GM13976 (cell line): ENCODE data around the gene RDH8.

Experiments
- DNase-seq: peaks from one replicate; pipeline ENCODE4 v3.0.0; 2012; ENCODE audit warnings: low spot score
- in situ Hi-C: fragments of 300-500 bp; cut with MboI; formaldehyde crosslinking; loops from one replicate; pipeline ENCODE4 v1.12.0; 2022; ENCODE audit warnings: low sequenced_read_pairs, mixed read lengths, inconsistent platforms; ENCODE audit not compliant: unreplicated experiment
- TF ChIP-seq, protein P1 (sequence below): IDR thresholded peaks from 2 replicates; pipeline ENCODE4 v1.5.1; 2012; ENCODE audit warnings: borderline replicate concordance, mild to moderate bottlenecking; ENCODE audit not compliant: insufficient read depth; ENCODE audit errors: extremely low read depth, missing control alignments, control extremely low read depth

Gene RDH8, protein sequence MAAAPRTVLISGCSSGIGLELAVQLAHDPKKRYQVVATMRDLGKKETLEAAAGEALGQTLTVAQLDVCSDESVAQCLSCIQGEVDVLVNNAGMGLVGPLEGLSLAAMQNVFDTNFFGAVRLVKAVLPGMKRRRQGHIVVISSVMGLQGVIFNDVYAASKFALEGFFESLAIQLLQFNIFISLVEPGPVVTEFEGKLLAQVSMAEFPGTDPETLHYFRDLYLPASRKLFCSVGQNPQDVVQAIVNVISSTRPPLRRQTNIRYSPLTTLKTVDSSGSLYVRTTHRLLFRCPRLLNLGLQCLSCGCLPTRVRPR

DNA sequence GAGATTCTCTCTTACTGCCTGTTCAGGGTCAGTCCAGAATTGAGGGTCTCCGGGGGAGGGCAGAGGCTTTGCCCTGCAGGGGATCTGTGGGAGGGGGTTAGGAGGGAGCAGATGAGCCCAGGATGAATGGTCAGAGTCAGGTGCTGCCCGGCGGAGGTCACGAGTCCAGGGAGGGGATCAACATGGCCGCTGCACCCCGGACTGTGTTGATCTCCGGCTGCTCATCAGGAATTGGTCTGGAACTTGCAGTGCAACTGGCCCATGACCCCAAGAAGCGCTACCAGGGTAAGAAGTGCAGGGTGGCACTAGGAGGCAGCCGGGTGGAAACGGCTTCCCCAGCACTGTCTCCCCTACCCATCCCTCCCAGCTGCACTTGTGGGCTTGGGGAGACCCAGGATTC is at the start of gene RDH8:
Gene RDH8, plus strand, starts transcription at position 168 of the 400 bp plus-strand sequence. Its CDS starts 15 bp downstream, at position 183.
- in situ Hi-C loops, result no loop called here
- TF ChIP-seq, protein P1, sequence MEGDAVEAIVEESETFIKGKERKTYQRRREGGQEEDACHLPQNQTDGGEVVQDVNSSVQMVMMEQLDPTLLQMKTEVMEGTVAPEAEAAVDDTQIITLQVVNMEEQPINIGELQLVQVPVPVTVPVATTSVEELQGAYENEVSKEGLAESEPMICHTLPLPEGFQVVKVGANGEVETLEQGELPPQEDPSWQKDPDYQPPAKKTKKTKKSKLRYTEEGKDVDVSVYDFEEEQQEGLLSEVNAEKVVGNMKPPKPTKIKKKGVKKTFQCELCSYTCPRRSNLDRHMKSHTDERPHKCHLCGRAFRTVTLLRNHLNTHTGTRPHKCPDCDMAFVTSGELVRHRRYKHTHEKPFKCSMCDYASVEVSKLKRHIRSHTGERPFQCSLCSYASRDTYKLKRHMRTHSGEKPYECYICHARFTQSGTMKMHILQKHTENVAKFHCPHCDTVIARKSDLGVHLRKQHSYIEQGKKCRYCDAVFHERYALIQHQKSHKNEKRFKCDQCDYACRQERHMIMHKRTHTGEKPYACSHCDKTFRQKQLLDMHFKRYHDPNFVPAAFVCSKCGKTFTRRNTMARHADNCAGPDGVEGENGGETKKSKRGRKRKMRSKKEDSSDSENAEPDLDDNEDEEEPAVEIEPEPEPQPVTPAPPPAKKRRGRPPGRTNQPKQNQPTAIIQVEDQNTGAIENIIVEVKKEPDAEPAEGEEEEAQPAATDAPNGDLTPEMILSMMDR, result no peak
- DNase-seq, result no peak

DNA sequence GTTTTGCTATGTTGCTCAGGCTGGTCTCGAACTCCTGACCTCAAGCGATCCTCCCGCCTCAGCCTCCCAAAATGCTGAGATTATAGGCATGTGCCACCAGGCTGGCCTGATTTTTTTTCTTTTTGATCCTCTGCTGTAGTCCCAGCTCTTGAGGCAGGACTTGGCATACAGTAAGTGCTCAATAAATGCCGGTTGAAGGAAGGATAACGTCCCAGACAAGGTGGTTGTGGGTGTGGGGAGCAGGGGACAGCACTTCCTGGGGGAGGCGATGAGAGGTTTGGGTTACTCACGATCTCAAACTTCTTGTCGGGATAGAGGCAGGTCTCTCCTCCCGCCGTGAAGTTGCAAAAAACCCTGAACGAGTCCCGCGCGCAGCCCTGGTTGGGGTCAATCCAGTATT is 47.3 kb upstream of the RDH8 start:
- TF ChIP-seq, protein P1, result no peak
- in situ Hi-C loops, result no loop called here
- DNase-seq, result no peak

DNA sequence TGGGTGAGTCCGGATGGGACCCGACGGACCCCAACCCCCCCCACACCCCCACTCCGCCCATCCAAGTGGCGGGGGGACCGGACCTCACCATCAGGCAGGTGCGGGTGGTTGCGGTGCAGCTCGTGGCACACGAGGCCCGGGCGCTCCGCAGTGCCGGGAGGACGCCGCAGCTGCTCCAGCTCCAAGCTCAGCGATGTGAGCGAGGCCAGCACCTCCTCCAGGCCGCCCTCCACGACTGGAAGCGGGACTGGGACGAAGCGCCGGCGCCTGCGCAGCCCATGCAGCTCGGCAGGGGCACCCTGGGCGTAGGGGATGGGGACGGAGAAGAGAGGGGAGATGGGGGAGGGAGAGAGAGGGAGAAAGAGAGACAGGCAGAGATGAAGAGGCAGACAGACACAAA is 46.8 kb upstream of the RDH8 start:
- in situ Hi-C loops, result no loop called here
- TF ChIP-seq, protein P1, result no peak
- DNase-seq, result no peak

DNA sequence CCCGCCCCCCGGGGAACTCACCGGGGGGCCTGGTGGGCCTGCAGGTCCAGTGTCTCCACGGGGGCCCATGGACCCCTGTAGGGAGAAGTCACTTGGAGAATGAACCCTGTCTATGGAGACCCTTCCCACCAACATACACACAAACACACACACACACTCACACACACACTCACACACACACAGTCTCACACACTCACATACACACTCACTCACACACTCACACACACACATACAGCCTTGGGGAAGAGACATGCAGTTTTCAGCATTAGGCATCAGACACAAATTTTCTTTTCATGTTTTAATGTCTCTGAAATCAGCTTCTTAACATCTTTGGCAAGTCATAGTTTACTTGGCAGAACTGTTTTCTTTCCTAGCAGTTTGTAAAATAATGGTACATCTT is 46.0 kb upstream of the RDH8 start:
- in situ Hi-C loops, result no loop called here
- TF ChIP-seq, protein P1, result no peak
- no peak for DNase-seq

DNA sequence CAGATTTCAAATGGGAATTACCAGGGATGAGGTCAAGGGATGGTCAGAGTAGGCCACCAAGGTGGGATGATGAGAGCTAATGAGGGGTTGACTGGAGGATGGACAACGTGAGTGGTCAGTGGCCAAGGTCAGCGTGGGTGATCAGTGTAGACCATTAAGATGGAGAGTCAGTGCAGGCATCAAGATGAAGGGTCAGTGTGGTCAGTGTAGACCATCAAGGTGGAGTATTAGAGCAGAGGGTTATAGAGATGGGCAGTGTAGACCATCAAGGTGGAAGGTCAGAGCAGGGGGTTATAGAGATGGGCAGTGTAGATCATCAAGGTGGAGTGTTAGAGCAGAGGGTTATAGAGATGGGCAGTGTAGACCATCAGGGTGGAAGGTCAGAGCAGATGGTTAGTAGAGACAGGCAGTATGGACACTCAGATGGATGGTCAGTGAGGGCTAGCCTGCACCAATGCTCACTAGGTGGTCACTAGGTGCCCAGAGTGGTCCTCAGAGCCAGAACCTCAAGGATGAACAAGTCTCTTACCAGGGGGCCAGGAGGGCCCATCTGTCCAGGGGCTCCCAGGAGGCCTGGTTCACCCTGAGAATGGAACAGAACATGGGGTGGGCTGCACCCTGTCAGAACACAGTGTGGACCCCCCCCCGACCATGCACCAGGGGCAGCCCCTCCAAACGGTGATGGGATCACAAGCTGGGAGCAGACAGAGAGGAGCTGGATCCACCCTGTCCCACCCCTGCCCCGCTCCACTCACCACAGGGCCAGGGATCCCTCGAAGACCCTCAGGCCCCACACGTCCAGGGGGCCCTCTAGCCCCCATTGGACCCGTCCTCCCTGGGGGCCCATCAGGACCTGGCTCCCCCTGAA is 44.2 kb upstream of the RDH8 start:
- in situ Hi-C loops, result no loop called here

DNA sequence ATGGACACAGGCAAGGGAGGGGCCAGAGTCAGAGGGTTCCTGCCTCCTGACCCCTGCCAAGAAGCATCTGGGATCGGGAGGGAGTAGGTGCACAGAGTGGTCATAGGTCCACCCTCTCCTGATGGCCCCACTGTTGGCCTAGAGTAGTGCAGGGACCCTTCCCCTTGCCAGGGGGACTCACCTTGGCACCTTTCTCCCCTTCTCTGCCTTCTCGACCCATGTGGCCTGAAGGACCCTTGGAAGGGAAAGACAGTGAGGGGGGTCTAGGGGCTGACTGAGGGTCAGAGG is 43.7 kb upstream of the RDH8 start:
- in situ Hi-C loops, result no loop called here
- TF ChIP-seq, protein P1, result no peak
- no peak for DNase-seq

More for the DNA sequence above, 44.2 kb upstream of the RDH8 start:
- TF ChIP-seq, protein P1, result no peak
- DNase-seq, result no peak

DNA sequence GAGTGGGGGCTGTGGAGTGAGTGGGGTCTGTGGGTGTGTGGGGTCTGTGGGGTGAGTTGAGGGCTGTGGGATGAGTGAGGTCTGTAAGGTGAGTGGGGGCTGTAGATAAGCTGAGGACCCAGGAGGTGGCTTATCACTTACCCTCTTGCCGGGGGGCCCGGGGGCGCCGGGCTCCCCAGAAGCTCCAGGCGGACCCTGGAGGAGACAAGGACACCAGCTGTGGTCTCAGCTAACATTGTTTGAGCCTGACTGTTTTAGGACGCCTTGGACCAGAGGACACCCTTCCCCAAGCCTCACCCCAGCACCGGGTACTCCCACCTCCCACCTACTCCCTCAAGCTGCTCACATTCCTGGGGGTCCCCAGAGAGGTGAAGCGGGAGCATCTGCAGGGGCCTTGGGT is 42.8 kb upstream of the RDH8 start:
- in situ Hi-C loops, result no loop called here
- no peak for DNase-seq
- TF ChIP-seq, protein P1, result no peak
